T follicular helper cell (primary cell): ENCODE results near the gene C14orf93.

Experiments
- DNase-seq: peaks from one replicate; pipeline ENCODE4 v3.0.0-alpha.2; 2020; ENCODE audit warnings: low read depth

C14orf93 gene

DNA sequence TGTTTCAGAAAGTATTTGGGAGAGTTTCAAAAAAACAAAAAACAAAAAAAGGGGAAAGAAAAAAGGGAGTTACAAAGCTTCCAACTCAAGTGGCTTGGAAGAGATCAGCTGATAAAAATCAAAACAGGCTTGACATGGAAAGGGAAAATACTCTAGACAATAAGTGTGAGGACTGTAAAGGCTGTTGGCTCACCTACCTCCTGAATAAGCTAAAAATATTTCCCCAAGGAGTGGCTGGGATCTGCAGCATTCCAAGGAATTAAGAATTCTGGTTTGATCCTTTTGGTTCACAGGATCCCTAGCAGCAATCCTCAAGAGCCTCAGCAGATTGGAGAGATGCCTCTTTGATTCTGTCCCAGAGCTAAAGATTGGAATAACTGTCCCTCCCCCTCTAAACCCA lies 16.4 kb downstream of the C14orf93 start:
- no peak for DNase-seq

GRCh38 chr14:22991852-22992251 lies 18.1 kb downstream of the C14orf93 start:
- no peak for DNase-seq

DNA sequence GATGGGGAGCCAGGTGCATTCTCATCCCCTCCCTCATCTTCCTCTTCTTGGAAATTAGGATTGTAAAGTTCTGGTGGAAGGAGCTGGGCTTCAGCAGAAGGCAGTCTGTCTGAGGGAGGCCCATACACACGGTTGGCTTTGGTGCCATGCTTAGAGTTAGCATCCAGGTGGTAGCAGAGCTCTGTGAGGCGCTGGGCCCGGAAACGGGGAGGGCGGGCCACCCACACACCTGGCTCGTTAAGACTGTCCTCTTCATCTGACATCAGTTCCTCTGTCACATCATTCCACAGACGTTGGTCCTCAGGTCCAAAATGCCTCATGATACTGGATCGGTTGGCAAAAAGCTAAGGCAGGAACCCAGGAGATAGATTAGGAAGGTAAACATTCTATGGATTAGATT lies 22.7 kb downstream of the C14orf93 start:
- DNase-seq: no peak

GRCh38 chr14:22986508-22987054 lies 23.4 kb downstream of the C14orf93 start:
- DNase-seq: peak; percentile 84

DNA sequence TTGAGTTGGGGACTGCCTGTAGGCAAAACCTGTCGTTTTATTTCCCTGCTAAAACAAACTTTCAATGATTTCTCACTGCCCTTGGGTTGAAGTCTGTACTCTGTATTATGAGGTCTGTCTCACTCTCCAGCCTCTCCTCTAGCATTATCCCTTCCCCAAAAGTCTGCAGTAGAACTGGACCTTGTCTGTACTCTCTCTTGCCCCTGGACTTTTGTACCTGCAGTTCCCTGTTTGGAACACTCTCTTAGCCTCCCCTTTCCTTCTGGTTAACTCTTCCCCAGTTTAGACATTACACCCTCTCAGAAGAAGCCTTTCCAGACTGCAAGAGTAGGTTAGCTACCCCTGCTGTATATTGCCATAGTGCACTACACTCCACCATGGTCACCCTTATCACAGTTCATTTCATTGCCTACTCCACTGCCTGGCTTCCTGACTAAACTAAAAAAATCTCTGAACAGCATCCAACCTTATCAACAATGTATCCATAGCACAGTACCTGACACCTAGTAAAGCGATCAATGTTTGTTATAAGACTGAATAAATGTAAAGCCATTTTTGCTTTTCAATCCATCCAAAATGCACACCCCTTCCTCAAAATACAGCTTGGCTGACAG lies 23.9 kb downstream of the C14orf93 start:
- DNase-seq: no peak

DNA sequence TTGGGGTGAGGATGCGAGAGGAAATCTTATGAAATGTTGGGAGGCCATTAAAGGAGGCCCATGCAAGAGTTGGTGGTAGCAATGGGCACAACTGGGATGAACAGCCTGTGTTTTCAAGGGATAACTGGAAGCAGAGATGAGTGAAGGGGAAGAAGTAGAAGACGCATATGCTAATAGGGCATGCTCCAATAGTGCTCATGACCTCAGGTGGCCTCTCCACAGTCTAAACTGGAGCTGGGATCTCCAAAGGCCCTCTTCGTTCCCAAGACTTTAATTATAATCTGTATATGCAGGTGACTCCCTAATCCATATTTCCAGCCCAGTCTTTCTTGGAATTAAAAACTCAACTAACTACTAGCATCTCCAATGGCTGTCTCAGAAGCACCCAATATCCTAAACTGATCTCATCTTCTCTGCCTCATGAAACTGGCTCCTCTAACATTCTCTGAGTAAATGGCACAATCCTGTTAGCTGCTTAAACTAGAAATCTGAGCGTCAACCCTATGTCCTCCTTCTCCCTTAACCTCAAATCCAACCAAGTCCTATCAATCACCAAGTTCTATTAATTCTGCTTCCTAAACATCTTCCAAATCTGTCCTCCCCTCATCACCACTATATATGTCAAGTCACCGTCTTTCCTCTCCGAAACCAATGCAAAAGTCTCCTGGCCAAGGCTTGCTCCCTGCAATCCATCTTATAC lies 24.8 kb downstream of the C14orf93 start:
- DNase-seq: no peak

GRCh38 chr14:22982477-22983245 lies 27.3 kb downstream of the C14orf93 start, which contains the start of gene AJUBA:
Gene AJUBA, minus strand, starts transcription at chr14:22982551. Its CDS starts 285 bp downstream, at chr14:22982266.
- DNase-seq: peak; percentile 56

DNA sequence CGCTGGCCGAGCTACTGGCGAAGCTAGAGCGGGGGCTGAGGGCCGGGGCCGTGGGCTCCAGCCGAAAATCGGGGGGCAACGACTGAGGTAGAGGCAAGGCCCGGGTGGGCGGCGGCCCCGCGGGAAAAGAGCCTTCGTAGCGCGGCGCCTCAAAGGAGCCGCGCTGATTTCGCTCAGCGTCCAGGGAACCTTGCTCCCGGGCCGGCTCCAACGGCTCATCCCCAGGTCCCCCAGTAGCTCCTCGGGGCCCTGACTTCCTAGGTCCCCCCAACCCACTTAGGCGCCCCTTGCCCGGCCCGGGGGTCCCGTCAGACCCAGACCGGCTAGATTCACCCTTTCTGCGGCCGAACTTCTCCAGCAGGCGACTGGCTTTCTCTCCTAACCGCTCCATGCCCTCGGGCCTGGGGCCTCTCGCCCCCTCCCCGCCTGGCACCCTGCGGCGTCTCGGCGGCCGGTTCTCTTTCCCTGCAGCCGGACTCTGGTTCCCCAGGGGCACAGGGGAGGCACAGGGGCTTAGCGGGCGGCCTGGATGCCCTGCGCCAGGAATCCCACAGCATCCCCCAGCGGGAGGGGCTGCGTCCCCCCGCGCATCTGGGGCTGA lies 28.0 kb downstream of the C14orf93 start:
- no peak for DNase-seq

- DNase-seq: no peak
Observed at GRCh38 chr14:22981090-22981875, 28.7 kb downstream of the C14orf93 start.

GRCh38 chr14:22980672-22981089 lies 29.3 kb downstream of the C14orf93 start:
- no peak for DNase-seq

GRCh38 chr14:22979748-22980392 lies 30.1 kb downstream of the C14orf93 start:
- no peak for DNase-seq

- DNase-seq: no peak
Observed at GRCh38 chr14:22978981-22979671, 30.8 kb downstream of the C14orf93 start.

- no peak for DNase-seq
Observed at GRCh38 chr14:22978487-22978837, 31.5 kb downstream of the C14orf93 start.

DNA sequence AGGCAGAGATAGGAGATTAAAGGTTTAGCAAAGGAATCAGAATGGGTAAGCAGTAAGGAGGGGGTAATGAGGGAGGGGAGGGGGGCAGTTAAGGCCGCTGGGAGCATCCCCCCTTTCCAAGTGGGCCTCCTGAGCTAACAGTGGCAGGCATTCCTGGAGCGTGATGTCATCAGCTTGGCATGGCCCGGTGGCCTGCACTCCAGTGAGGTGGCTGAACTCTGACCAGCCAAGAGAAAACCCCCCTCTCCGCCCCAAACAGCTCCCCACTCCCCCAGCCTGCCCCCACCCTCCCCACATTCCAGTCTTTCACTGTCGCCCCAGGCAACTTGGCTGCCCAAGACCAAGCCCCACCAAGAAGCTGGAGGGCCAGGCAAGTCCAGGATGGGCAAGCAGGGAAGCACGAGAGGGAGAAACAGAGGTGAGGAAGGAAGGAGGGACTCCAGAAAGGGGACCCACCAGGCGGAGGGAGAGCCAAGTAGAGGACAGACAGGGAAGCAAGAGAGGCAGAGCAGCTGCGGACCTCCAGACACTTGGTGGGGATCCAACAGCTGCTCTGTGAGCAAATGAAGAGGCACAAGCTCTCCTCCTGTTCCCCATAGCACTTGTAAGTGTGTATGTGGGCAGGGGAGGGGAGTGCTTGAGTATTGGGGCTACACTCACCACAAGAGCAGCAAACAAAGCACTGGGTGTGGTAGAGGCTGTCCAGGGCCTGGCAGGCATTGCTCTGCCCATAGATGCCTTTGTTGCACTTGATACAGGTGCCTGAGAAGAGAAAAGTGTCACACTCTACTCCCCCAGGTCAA lies 32.1 kb downstream of the C14orf93 start:
- DNase-seq: no peak

DNA sequence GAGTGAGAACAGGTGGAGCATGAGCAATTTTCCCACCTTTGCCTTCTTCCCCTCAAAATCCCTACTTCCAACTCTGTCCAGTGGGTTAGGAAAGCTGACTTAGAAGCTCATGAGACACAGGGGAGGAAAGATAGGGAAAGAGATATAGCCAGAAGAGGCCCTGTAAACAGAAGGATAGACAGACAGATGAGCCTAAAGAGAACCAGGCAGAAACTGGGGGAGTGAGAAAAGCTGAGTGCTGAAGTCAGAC lies 32.6 kb downstream of the C14orf93 start:
- DNase-seq: no peak

DNA sequence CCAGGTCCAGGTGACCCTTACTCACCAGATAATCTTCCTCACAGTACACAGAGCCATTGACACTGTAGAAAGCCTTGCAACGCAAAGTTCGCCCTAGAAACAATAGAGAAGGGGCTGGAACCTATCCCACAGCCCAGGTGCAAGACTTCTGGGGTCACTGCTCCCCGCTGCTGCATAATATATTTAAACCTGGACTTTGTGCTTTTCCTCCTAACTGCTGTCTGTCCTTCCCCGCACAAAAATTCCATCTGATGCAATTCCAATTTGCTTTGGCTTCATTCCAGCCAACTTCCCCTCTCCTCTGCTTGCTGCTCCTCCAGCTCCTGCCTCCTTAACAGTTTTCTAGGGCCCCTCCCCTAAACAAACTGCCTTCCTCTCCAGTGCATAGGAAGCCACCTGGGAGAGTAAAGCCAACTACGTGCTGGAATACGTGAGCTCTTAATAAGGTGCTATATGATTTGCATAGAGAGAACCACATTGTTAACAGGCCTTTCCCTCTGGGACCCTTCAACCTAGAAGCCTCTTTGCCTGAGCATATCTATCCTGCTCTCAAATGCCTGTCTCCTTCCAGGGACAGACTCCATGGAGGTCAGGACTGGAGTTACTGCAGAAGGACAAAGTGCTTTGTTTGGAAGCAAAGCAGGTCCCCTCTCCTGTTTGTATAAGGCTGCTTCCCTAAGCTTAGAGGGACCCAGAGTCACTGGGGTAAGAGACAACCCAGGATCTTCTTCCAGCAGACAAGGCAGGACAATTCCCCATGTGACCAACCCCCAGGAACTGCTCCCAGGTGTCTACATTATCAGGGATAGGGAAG lies 33.1 kb downstream of the C14orf93 start:
- no peak for DNase-seq

- DNase-seq: no peak
Observed at GRCh38 chr14:22974530-22975313, 35.2 kb downstream of the C14orf93 start.
